ENCODE measurements around the gene CTAGE1. TPM values are rescaled to one million over a fixed set of nuclear protein-coding genes. Genes with fewer than 3 reads are reported as not detected.
"Not testable (repeated sequence)": the region's sequence is repeated elsewhere in the genome, so short reads cannot be mapped to it uniquely, and the experiment has no call there.

CTAGE1 gene
- total RNA-seq, 1 donor, result not detected

- H3K27me3 ChIP-seq (ENCODE audit: insufficient read depth, low read length); H3K4me1 ChIP-seq (ENCODE audit: insufficient read depth, low read length); H3K9me3 ChIP-seq (ENCODE audit: low read depth, low read length); H2AFZ ChIP-seq (ENCODE audit: low read length); H3K4me3 ChIP-seq (ENCODE audit: insufficient read depth, low read length); H3K79me2 ChIP-seq (ENCODE audit: insufficient read depth, low read length); H3K4me2 ChIP-seq (ENCODE audit: insufficient read depth, low read length); H3K36me3 ChIP-seq (ENCODE audit: insufficient read depth, low read length); H4K20me1 ChIP-seq (ENCODE audit: insufficient read depth, low read length); DNase-seq (ENCODE audit: insufficient read length, low spot score, missing footprints); H3K27ac ChIP-seq (ENCODE audit: low read depth, low read length): not testable (repeated sequence)
Measured at GRCh38 chr18:22449753-22450152, 32.0 kb upstream of the CTAGE1 start.

DNA sequence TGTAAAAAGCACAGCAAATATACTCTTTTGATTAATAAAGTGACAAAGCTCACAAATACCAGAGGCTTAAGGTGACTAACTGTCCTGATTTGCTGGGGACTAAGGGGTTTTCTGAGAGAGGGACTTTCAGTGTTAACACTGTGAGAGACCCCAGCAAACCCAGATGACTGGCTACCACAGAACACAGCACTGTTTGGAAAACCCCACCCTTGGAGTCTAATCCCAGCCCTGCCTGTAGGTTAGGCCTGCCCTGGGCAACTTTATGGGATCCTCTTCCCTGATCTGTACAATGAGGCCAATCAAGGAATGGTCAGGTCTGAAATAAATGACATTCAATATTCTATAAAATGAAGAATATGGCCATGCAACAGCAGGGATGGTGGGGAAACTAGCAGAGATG lies 30.5 kb upstream of the CTAGE1 start:
- no peaks in the 10 kb centered on the region for H3K4me1 ChIP-seq (ENCODE audit: insufficient read depth, low read length)
- H3K27me3 ChIP-seq (ENCODE audit: insufficient read depth, low read length), result no peaks in the 10 kb centered on the region
- H3K79me2 ChIP-seq (ENCODE audit: insufficient read depth, low read length), result no peaks in the 10 kb centered on the region
- H3K27ac ChIP-seq (ENCODE audit: low read depth, low read length), result no peak overlapping the region
- H3K4me3 ChIP-seq (ENCODE audit: insufficient read depth, low read length), result no peak overlapping the region
- H3K36me3 ChIP-seq (ENCODE audit: insufficient read depth, low read length), result no peaks in the 10 kb centered on the region
- no peak for DNase-seq (ENCODE audit: insufficient read length, low spot score, missing footprints)
- H4K20me1 ChIP-seq (ENCODE audit: insufficient read depth, low read length), result no peaks in the 10 kb centered on the region
- no peak for TF ChIP-seq CTCF (IDR thresholded peaks at IDR 0.05; ENCODE audit: extremely low read depth, low read depth, low read length)
- H3K4me2 ChIP-seq (ENCODE audit: insufficient read depth, low read length), result no peak overlapping the region
- H3K9me3 ChIP-seq (ENCODE audit: low read depth, low read length), result peaks cover 2% of the 10 kb centered on the region
- no peak overlapping the region for H2AFZ ChIP-seq (ENCODE audit: low read length)

DNA sequence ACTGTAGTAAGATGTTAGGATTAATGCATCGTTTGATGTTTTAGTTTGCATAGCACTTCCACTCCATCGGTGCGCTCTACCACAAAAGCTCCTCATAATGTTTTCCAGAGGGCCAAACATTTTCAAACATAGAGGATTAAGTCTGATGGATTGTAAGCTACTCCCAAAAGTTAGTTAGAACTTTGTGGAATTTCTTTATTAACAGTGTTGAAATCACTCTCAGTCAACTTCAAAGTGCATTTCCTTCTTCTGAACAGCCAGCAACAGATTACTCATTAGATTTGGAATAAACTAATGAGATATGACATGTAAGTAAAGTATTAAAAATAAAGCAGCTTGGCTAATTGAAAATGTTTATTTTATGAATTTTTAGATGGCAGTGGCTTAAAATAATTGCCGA lies 30.1 kb upstream of the CTAGE1 start:
- TF ChIP-seq CTCF (IDR thresholded peaks at IDR 0.05; ENCODE audit: extremely low read depth, low read depth, low read length), result no peak
- Histone ChIP-seq H3K27me3 (ENCODE audit: insufficient read depth, low read length) (no peaks in the 10 kb centered on the region), H3K36me3 (ENCODE audit: insufficient read depth, low read length) (no peaks in the 10 kb centered on the region), H3K9me3 (ENCODE audit: low read depth, low read length) (peaks cover 2% of the 10 kb centered on the region), H4K20me1 (ENCODE audit: insufficient read depth, low read length) (no peaks in the 10 kb centered on the region), H3K4me2 (ENCODE audit: insufficient read depth, low read length) (no peak overlapping the region), H3K27ac (ENCODE audit: low read depth, low read length) (no peak overlapping the region), H3K4me1 (ENCODE audit: insufficient read depth, low read length) (no peaks in the 10 kb centered on the region), H3K4me3 (ENCODE audit: insufficient read depth, low read length) (no peak overlapping the region), H2AFZ (ENCODE audit: low read length) (no peak overlapping the region), H3K79me2 (ENCODE audit: insufficient read depth, low read length) (no peaks in the 10 kb centered on the region)
- DNase-seq (ENCODE audit: insufficient read length, low spot score, missing footprints), result no peak

- no peak overlapping the region for H3K4me2 ChIP-seq (ENCODE audit: insufficient read depth, low read length)
- H3K4me3 ChIP-seq (ENCODE audit: insufficient read depth, low read length), result no peak overlapping the region
- H3K36me3 ChIP-seq (ENCODE audit: insufficient read depth, low read length), result no peaks in the 10 kb centered on the region
- no peaks in the 10 kb centered on the region for H4K20me1 ChIP-seq (ENCODE audit: insufficient read depth, low read length)
- no peak for TF ChIP-seq CTCF (IDR thresholded peaks at IDR 0.05; ENCODE audit: extremely low read depth, low read depth, low read length)
- no peak for DNase-seq (ENCODE audit: insufficient read length, low spot score, missing footprints)
- no peaks in the 10 kb centered on the region for H3K4me1 ChIP-seq (ENCODE audit: insufficient read depth, low read length)
- no peaks in the 10 kb centered on the region for H3K79me2 ChIP-seq (ENCODE audit: insufficient read depth, low read length)
- no peak overlapping the region for H2AFZ ChIP-seq (ENCODE audit: low read length)
- no peaks in the 10 kb centered on the region for H3K27me3 ChIP-seq (ENCODE audit: insufficient read depth, low read length)
- peaks cover 2% of the 10 kb centered on the region for H3K9me3 ChIP-seq (ENCODE audit: low read depth, low read length)
- no peak overlapping the region for H3K27ac ChIP-seq (ENCODE audit: low read depth, low read length)
Measured at GRCh38 chr18:22446911-22447310, 29.2 kb upstream of the CTAGE1 start.
